Measurements from ENCODE around the gene RBM6. TPM values are rescaled to one million over a fixed set of nuclear protein-coding genes. Genes with fewer than 3 reads are reported as not detected.

Gene RBM6
- total and polyA plus RNA-seq, 11 donors: 21.1 to 75.1 (median 32.6) TPM

GRCh38 chr3:49926117-49926728 lies 13.7 kb upstream of the RBM6 start:
- no peaks in the 10 kb centered on the region for H3K9me3 ChIP-seq
- no peak overlapping the region for H3K27ac ChIP-seq
- TF ChIP-seq, protein P1, sequence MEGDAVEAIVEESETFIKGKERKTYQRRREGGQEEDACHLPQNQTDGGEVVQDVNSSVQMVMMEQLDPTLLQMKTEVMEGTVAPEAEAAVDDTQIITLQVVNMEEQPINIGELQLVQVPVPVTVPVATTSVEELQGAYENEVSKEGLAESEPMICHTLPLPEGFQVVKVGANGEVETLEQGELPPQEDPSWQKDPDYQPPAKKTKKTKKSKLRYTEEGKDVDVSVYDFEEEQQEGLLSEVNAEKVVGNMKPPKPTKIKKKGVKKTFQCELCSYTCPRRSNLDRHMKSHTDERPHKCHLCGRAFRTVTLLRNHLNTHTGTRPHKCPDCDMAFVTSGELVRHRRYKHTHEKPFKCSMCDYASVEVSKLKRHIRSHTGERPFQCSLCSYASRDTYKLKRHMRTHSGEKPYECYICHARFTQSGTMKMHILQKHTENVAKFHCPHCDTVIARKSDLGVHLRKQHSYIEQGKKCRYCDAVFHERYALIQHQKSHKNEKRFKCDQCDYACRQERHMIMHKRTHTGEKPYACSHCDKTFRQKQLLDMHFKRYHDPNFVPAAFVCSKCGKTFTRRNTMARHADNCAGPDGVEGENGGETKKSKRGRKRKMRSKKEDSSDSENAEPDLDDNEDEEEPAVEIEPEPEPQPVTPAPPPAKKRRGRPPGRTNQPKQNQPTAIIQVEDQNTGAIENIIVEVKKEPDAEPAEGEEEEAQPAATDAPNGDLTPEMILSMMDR (IDR thresholded peaks at IDR 0.05): no peak
- TF ChIP-seq POLR2A (IDR thresholded peaks at IDR 0.05): no peak
- H3K4me3 ChIP-seq: no peak overlapping the region
- DNase-seq: no peak
- H3K36me3 ChIP-seq: peaks cover 0 to 5% (median 0%) of the 10 kb centered on the region in 9 donors
- no peaks in the 10 kb centered on the region for H3K27me3 ChIP-seq
- ATAC-seq: no peak
- intact Hi-C loops (cut with DNase I): loop anchor here in 1 of 10 donors (5.0 kb wide), 1 partner anchor 119 kb away; no protein-coding TSS in a partner anchor
- H3K4me1 ChIP-seq: peaks cover 0 to 29% (median 21%) of the 10 kb centered on the region in 12 donors
- 89 to 93% (median 90%) methylated on average over 4 of the region's 4 CpGs for WGBS, 4 donors

DNA sequence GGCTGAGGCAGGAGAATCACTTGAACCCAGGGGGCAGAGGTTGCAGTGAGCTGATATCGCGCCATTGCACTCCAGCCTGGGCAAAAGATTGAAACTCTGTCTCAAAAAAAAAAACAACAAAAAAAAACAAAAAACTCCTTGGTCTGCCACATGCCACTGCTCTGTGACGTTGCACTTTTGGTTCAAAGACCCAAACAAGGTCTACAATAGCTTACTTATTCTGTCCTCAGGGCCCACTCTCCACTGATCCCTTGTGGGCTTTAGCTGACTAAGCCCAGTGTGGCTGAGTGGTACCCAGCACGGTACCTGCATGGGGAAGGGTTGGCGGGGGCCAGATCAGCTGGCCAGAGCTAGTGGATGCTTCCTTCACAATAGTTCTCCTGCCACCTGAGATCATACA lies 12.2 kb upstream of the RBM6 start:
- no peak for TF ChIP-seq POLR2A (IDR thresholded peaks at IDR 0.05)
- TF ChIP-seq, protein P1 (IDR thresholded peaks at IDR 0.05): no peak
- Histone ChIP-seq H3K36me3 (peaks cover 0 to 5% (median 0%) of the 10 kb centered on the region in 9 donors), H3K9me3 (no peaks in the 10 kb centered on the region), H3K27ac (no peak overlapping the region), H3K4me1 (peaks cover 0 to 31% (median 21%) of the 10 kb centered on the region in 12 donors), H3K4me3 (no peak overlapping the region), H3K27me3 (no peaks in the 10 kb centered on the region)
- intact Hi-C loops (cut with DNase I): loop anchor here in 2 of 10 donors (2.0 to 5.0 kb wide), 2 partner anchors 71 to 120 kb away; partner anchors contain the start of gene TRAIP (in 1 of the 2)
- 92 to 95% (median 93%) methylated on average over 5 of the region's 5 CpGs for WGBS, 4 donors
- no peak for DNase-seq
- no peak for ATAC-seq

DNA sequence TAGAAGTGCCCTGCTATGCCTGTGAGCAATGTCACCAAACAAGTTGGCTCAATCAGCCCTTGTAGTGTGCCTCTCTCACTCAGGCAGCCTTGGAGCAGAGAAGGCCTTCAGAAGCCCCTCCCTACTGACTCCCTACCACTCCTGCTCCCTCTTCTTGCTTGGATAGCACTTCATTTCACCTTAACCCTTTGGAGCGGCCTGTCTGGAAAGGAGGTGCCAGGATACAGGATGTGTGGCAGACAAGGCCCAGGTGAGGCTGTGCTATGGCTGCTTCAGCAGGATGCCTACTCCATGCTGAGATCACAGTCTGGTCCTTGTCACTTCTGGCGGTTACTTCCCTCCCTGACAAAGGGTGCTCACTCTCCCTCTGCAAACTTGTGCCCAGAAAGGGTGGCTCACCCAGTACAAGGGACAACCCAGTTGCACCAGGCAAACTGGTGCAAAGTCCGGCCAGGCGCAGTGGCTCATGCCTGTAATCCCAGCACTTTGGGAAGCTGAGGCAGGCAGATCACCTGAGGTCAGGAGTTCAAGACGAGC lies 11.4 kb upstream of the RBM6 start:
- H3K4me3 ChIP-seq: peak overlapping the region in 10 of 12 donors; percentile 68 to 93 (median 84)
- H3K27me3 ChIP-seq: no peaks in the 10 kb centered on the region
- H3K27ac ChIP-seq: peak overlapping the region in 2 of 12 donors; percentile 83 to 87
- H3K36me3 ChIP-seq: peaks cover 0 to 5% (median 0%) of the 10 kb centered on the region in 9 donors
- DNase-seq (no peak), ATAC-seq (no peak)
- TF ChIP-seq, protein P1 (IDR thresholded peaks at IDR 0.05): no peak
- no peak for TF ChIP-seq POLR2A (IDR thresholded peaks at IDR 0.05)
- 84 to 92% (median 87%) methylated on average over 5 of the region's 5 CpGs for WGBS, 4 donors
- H3K4me1 ChIP-seq: peaks cover 0 to 31% (median 21%) of the 10 kb centered on the region in 12 donors
- intact Hi-C loops (cut with DNase I): loop anchor here in 2 of 10 donors (2.0 to 5.0 kb wide), 2 partner anchors 72 to 121 kb away; partner anchors contain the start of gene TRAIP (in 1 of the 2)
- H3K9me3 ChIP-seq: no peaks in the 10 kb centered on the region

All from heart left ventricle (tissue), 16 donors.